T-helper 17 cell (primary cell): ENCODE data around the gene SURF6. TPM values are rescaled to one million over a fixed set of nuclear protein-coding genes. Genes with fewer than 3 reads are reported as not detected.

ENCODE experiments used
- ATAC-seq: fragments of 150-1000 bp; cut with Tn5 transposase; 2 replicates; pipeline ENCODE4 v1.10.0; 2021; ENCODE audit warnings: mild to moderate bottlenecking, moderate library complexity
- DNase-seq, 3 donors: peaks; one replicate each; pipeline versions ENCODE4 v3.0.0 to v3.0.0-alpha.2; 2020 to 2021
- H3K9me3 ChIP-seq: one replicate; pipeline ENCODE4 v1.7.0; 2013; ENCODE audit warnings: low read length, mild to moderate bottlenecking; ENCODE audit not compliant: control insufficient read depth, poor library complexity, severe bottlenecking
- H3K27ac Mint-ChIP-seq: one replicate; pipeline ENCODE4 v1.8.0; 2022; ENCODE audit warnings: mild to moderate bottlenecking, moderate library complexity, mixed read lengths
- H3K27me3 Mint-ChIP-seq: one replicate; pipeline ENCODE4 v1.8.0; 2022; ENCODE audit warnings: mixed read lengths
- H3K36me3 Mint-ChIP-seq: one replicate; pipeline ENCODE4 v1.8.0; 2022; ENCODE audit warnings: low read depth, mixed read lengths
- H3K4me1 Mint-ChIP-seq: one replicate; pipeline ENCODE4 v1.8.0; 2022; ENCODE audit warnings: mild to moderate bottlenecking, mixed read lengths
- H3K4me3 Mint-ChIP-seq: one replicate; pipeline ENCODE4 v1.8.0; 2022; ENCODE audit warnings: mild to moderate bottlenecking, moderate library complexity, mixed read lengths
- total RNA-seq, 4 donors: library from RNA in 2 of 4; stranded (reverse) in 2 of 4; gene quantifications; one replicate each; pipeline ENCODE4 v1.2.3 and lab custom pipeline; 2022 to 2026

The SURF6 gene
- total RNA-seq, 2 donors from 2014 or later: 13.6 to 14.0 TPM

- H3K9me3 ChIP-seq: no peaks in the 10 kb centered on the region
- peak overlapping the region; percentile 100 for H3K4me3 Mint-ChIP-seq
- no peaks in the 10 kb centered on the region for H3K27me3 Mint-ChIP-seq
- peak overlapping the region; percentile 99 for H3K27ac Mint-ChIP-seq
- H3K36me3 Mint-ChIP-seq: peaks cover 7% of the 10 kb centered on the region
- DNase-seq (no peak), ATAC-seq (peak; percentile 3)
- H3K4me1 Mint-ChIP-seq: peaks cover 31% of the 10 kb centered on the region
Observed at GRCh38 chr9:133348718-133349573, 13.0 kb upstream of the SURF6 start.

- Mint-ChIP-seq H3K27ac (peak within 1 kb of the TSS; percentile 99), H3K4me1 (peaks cover 27% of the 10 kb centered on the region), H3K27me3 (no peaks in the 10 kb centered on the region), H3K36me3 (peaks cover 7% of the 10 kb centered on the region), H3K4me3 (peak within 1 kb of the TSS; percentile 100)
- ATAC-seq (peak; percentile 92), DNase-seq (peak; percentile 70 to 82 (median 82))
- no peaks in the 10 kb centered on the region for H3K9me3 ChIP-seq
Observed at GRCh38 chr9:133347985-133348717, 12.2 kb upstream of the SURF6 start, which contains the start of the genes MED22 and RPL7A. Gene MED22, minus strand, starts transcription at chr9:133348131. Its CDS starts 1,469 bp downstream, at chr9:133346662. Gene RPL7A, plus strand, starts transcription at chr9:133348218. Its CDS starts 26 bp downstream, at chr9:133348244.

- Mint-ChIP-seq H3K27ac (peak overlapping the region; percentile 99), H3K36me3 (peaks cover 7% of the 10 kb centered on the region), H3K4me3 (peak overlapping the region; percentile 100), H3K27me3 (no peaks in the 10 kb centered on the region), H3K4me1 (peaks cover 27% of the 10 kb centered on the region)
- DNase-seq: peak in 2 of 3 donors; percentile 24 to 46
- ATAC-seq: peak; percentile 50
- no peaks in the 10 kb centered on the region for H3K9me3 ChIP-seq
Observed at GRCh38 chr9:133347515-133347984, 11.6 kb upstream of the SURF6 start.

- Mint-ChIP-seq H3K36me3 (peaks cover 7% of the 10 kb centered on the region), H3K4me3 (peak overlapping the region; percentile 94), H3K27ac (peak overlapping the region; percentile 99), H3K4me1 (peaks cover 33% of the 10 kb centered on the region), H3K27me3 (no peaks in the 10 kb centered on the region)
- H3K9me3 ChIP-seq: no peaks in the 10 kb centered on the region
- DNase-seq (no peak), ATAC-seq (no peak)
Observed at GRCh38 chr9:133346021-133346785, 10.2 kb upstream of the SURF6 start.

- Mint-ChIP-seq H3K27ac (no peak overlapping the region), H3K36me3 (peaks cover 8% of the 10 kb centered on the region), H3K4me3 (no peak overlapping the region), H3K4me1 (peaks cover 34% of the 10 kb centered on the region), H3K27me3 (no peaks in the 10 kb centered on the region)
- H3K9me3 ChIP-seq: no peaks in the 10 kb centered on the region
- no peak for ATAC-seq
- DNase-seq: no peak
Observed at GRCh38 chr9:133345596-133345995, 9.6 kb upstream of the SURF6 start.

GRCh38 chr9:133344979-133345378 lies 9.0 kb upstream of the SURF6 start:
- H3K9me3 ChIP-seq: no peaks in the 10 kb centered on the region
- peaks cover 9% of the 10 kb centered on the region for H3K36me3 Mint-ChIP-seq
- H3K27me3 Mint-ChIP-seq: no peaks in the 10 kb centered on the region
- H3K4me1 Mint-ChIP-seq: peaks cover 39% of the 10 kb centered on the region
- DNase-seq (no peak), ATAC-seq (no peak)
- no peak overlapping the region for H3K4me3 Mint-ChIP-seq
- H3K27ac Mint-ChIP-seq: no peak overlapping the region

GRCh38 chr9:133344071-133344470 lies 8.1 kb upstream of the SURF6 start:
- ATAC-seq (no peak), DNase-seq (no peak)
- no peak overlapping the region for H3K27ac Mint-ChIP-seq
- H3K36me3 Mint-ChIP-seq: peaks cover 9% of the 10 kb centered on the region
- peaks cover 43% of the 10 kb centered on the region for H3K4me1 Mint-ChIP-seq
- no peaks in the 10 kb centered on the region for H3K9me3 ChIP-seq
- H3K4me3 Mint-ChIP-seq: no peak overlapping the region
- H3K27me3 Mint-ChIP-seq: no peaks in the 10 kb centered on the region

GRCh38 chr9:133342570-133342969 lies 6.6 kb upstream of the SURF6 start:
- ATAC-seq: no peak
- no peak for DNase-seq
- H3K27me3 Mint-ChIP-seq: no peaks in the 10 kb centered on the region
- no peak overlapping the region for H3K27ac Mint-ChIP-seq
- no peaks in the 10 kb centered on the region for H3K9me3 ChIP-seq
- no peak overlapping the region for H3K4me3 Mint-ChIP-seq
- peaks cover 32% of the 10 kb centered on the region for H3K4me1 Mint-ChIP-seq
- peaks cover 2% of the 10 kb centered on the region for H3K36me3 Mint-ChIP-seq

- Mint-ChIP-seq H3K27me3 (no peaks in the 10 kb centered on the region), H3K36me3 (peaks cover 2% of the 10 kb centered on the region), H3K4me1 (peaks cover 30% of the 10 kb centered on the region), H3K4me3 (no peak overlapping the region), H3K27ac (no peak overlapping the region)
- no peak for DNase-seq
- H3K9me3 ChIP-seq: no peaks in the 10 kb centered on the region
- ATAC-seq: peak; percentile 16
Observed at GRCh38 chr9:133342069-133342406, 6.0 kb upstream of the SURF6 start.

- H3K4me3 Mint-ChIP-seq: no peak overlapping the region
- H3K9me3 ChIP-seq: no peaks in the 10 kb centered on the region
- H3K27me3 Mint-ChIP-seq: no peaks in the 10 kb centered on the region
- DNase-seq (no peak), ATAC-seq (peak; percentile 16)
- peak overlapping the region; percentile 79 for H3K27ac Mint-ChIP-seq
- H3K36me3 Mint-ChIP-seq: peaks cover 2% of the 10 kb centered on the region
- peaks cover 25% of the 10 kb centered on the region for H3K4me1 Mint-ChIP-seq
Observed at GRCh38 chr9:133341369-133342068, 5.5 kb upstream of the SURF6 start.

GRCh38 chr9:133340916-133341315 lies 4.9 kb upstream of the SURF6 start:
- DNase-seq (no peak), ATAC-seq (no peak)
- no peaks in the 10 kb centered on the region for H3K27me3 Mint-ChIP-seq
- no peak overlapping the region for H3K4me3 Mint-ChIP-seq
- H3K27ac Mint-ChIP-seq: peak overlapping the region; percentile 79
- H3K9me3 ChIP-seq: no peaks in the 10 kb centered on the region
- H3K4me1 Mint-ChIP-seq: peaks cover 24% of the 10 kb centered on the region
- peaks cover 2% of the 10 kb centered on the region for H3K36me3 Mint-ChIP-seq

- Mint-ChIP-seq H3K27me3 (no peaks in the 10 kb centered on the region), H3K4me1 (peaks cover 28% of the 10 kb centered on the region), H3K36me3 (peaks cover 2% of the 10 kb centered on the region), H3K27ac (peak overlapping the region; percentile 79), H3K4me3 (no peak overlapping the region)
- DNase-seq: no peak
- H3K9me3 ChIP-seq: no peaks in the 10 kb centered on the region
- no peak for ATAC-seq
Observed at GRCh38 chr9:133340256-133340655, 4.3 kb upstream of the SURF6 start.
